ENCODE results near the gene NHSL2.

The NHSL2 gene

DNA sequence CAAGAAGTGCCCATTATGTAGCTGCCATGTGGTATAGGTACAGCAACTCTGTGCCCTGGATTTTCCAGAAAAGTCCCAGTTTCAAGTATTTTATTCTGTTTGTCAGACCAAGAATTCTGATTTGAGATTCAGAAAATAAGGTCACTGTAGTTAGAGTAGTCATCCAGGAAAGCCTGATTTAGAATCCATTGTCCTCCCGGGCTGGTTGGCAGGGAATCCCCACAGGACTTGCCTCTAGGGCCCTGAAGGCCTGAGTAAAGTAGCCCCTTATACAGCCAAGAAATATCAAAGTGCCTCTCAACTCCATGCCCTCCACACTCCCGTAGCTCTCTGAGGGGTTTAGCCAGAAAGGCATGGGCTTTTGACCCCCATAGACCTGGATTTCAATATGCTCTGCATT, 184.7 kb downstream of the NHSL2 start:
- Histone ChIP-seq H3K4me3 (no peak overlapping the region), H3K27ac (peak overlapping the region in 1 of 21 experiments; percentile 20)

GRCh38 chrX:72097098-72097497, 186.5 kb downstream of the NHSL2 start:
- Histone ChIP-seq H3K27ac (no peak overlapping the region), H3K4me3 (no peak overlapping the region)

DNA sequence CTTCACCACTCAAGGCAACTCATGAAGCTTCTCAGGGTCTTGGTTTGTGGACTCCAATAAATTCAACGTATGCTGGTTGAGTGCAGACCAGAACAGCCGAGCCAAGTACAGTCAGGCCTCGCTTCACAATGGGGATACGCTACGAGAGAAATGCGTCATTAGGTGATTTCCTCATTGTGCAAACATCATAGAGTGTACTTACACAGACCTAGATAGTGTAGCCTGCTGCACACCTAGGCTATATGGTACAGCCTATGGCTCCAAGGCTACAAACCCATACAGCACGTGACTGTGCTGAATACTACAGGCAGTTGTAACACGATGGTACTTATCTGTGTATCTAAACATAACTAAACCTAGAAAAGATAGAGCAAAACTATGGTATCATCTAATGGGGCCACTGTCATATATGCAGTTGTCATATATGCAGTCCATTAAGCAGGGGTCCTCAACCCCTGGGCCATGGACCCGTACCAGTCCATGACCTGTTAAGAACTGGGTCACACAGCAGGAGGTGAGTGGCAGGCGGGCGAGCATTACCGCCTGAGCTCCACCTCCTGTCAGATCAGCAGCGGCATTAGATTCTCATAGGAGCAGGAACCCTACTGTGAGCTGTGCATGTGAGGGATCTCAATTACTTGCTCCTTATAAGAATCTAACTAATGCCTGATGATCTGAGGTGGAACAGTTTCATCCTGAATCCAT, 189.6 kb downstream of the NHSL2 start:
- no peak overlapping the region for H3K4me3 ChIP-seq
- H3K27ac ChIP-seq: peak overlapping the region in 3 of 21 experiments; percentile 26 to 44 (median 39)

GRCh38 chrX:72100824-72101351, 190.2 kb downstream of the NHSL2 start:
- H3K27ac ChIP-seq: peak overlapping the region in 13 of 21 experiments; percentile 10 to 65 (median 44)
- H3K4me3 ChIP-seq: peak overlapping the region in 2 of 7 experiments; percentile 7 to 16

DNA sequence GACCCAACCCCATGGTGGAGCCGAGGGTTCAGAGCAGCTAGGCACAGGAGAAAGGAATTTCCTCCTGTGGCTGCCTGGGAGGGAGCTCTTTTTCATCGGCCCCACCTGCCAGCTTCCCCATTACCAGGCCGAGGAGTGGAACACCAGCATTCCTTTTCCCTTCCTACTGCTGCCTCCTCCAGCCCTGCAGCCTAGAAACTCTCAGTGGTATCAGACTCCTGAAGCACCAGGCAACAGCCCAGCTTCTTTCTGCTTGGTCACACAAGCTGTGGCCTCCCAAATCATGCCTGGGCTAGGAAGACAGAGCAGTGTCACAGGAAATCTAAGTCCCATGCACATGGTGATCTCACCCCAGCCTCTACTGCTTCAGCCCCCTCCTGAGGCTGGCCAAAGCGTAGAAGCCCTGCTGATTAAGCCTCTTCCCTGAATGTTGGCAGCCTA, 191.0 kb downstream of the NHSL2 start:
- Histone ChIP-seq H3K4me3 (peak overlapping the region in 2 of 7 experiments; percentile 7 to 16), H3K27ac (peak overlapping the region in 13 of 21 experiments; percentile 10 to 65 (median 44))

DNA sequence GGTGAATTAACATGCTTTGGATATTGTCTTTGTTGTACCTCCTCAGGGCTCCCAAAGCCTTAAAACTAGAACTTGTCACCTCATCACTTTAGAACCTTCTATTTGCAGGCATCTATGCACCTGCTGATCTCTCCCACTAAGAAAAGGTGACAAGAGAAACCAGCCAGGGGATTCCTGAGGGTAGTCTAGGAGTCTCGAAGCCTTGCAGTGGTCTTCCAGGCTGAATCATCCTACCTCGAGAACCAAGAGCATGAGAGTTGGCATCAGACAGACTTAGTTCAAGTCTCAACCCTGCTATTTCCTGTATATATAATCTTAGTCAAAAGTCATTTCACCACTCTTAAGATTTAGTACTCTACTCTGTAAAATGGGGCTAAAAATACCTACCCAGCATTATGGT, 191.5 kb downstream of the NHSL2 start:
- H3K27ac ChIP-seq: peak overlapping the region in 4 of 21 experiments; percentile 29 to 65 (median 57)
- peak overlapping the region in 1 of 7 experiments; percentile 16 for H3K4me3 ChIP-seq

DNA sequence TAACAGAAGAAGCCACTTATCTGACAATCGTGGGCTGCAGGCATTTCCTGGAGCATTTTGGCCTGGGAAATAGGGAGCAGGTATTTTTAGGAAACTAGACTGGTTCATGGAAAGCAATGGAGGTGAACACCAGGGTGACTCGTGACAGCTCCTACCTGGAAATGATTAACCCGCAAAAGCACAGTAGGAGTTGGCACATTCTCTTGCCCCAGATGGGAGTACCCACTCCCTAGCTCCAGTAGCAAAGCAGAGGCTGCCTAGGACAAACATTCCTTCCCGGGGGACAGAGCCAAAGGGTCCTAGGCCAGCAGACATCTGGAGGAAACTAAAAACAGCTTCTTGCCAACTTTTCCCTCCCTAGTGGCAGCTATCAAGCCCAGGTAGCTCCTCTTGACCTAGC, 192.1 kb downstream of the NHSL2 start:
- Histone ChIP-seq H3K4me3 (no peak overlapping the region), H3K27ac (no peak overlapping the region)

- Histone ChIP-seq H3K27ac (peak overlapping the region in 2 of 21 experiments; percentile 39 to 55), H3K4me3 (no peak overlapping the region)
These were observed 194.8 kb downstream of the NHSL2 start for GRCh38 chrX:72105436-72105835.

DNA sequence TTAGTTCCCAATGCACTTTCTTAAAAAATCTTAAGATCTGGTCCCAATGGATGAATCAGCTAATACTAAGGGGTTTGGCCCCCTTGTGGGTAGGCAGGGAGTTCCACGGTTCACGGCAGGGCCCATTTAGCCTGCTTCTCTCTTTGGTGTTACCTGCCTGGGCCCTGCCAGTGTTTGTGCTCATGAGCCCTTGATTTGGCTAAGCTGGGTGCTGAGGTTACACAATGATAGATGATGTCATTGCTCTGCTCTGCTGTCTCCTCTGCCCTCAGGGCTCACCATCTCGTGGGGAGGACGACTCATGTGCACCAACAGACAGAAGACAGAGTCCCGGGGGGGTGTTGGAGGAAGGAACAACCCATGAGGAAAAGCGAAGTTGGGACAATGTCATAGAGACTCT, 196.7 kb downstream of the NHSL2 start:
- Histone ChIP-seq H3K27ac (no peak overlapping the region), H3K4me3 (no peak overlapping the region)

DNA sequence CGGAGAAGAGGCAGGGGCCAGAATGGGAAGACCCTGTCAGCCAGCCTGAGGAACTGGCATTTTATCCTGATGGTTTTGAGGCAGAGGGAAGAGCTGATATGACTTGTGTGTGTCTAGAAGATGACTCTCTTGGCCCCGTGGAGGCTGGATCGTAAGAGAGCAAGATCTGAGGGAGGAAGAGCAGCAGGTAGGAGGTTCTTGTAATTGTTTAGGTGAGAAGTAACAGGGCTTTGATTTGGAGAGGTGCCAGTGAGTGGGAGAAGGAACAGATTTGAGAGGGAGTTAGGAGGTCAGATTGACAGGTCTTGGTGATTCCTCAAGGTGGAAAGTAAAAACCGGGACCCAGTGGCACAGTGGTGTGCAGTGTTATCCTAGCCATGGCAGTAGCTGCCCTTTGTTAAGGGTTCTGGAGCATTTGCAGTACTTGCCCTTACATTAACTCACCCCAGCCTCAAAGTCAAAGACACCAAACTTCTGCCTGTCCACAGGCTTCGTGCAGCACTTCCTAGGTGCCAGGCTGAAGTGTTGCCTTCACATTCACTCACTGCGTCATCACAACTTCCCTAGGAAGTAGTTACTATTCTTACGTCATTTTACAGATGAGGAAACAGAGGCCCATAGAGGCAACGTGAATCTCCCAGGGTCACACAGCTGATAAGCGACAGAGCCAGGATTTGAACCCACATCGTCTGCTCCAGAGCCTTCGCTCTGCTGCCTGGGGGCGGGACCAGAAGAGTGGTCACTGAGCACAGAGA, 197.4 kb downstream of the NHSL2 start:
- Histone ChIP-seq H3K27ac (no peak overlapping the region), H3K4me3 (no peak overlapping the region)

GRCh38 chrX:72108666-72109065, 198.0 kb downstream of the NHSL2 start:
- Histone ChIP-seq H3K27ac (no peak overlapping the region), H3K4me3 (no peak overlapping the region)

GRCh38 chrX:72110051-72110875, 199.6 kb downstream of the NHSL2 start:
- no peak overlapping the region for H3K4me3 ChIP-seq

DNA sequence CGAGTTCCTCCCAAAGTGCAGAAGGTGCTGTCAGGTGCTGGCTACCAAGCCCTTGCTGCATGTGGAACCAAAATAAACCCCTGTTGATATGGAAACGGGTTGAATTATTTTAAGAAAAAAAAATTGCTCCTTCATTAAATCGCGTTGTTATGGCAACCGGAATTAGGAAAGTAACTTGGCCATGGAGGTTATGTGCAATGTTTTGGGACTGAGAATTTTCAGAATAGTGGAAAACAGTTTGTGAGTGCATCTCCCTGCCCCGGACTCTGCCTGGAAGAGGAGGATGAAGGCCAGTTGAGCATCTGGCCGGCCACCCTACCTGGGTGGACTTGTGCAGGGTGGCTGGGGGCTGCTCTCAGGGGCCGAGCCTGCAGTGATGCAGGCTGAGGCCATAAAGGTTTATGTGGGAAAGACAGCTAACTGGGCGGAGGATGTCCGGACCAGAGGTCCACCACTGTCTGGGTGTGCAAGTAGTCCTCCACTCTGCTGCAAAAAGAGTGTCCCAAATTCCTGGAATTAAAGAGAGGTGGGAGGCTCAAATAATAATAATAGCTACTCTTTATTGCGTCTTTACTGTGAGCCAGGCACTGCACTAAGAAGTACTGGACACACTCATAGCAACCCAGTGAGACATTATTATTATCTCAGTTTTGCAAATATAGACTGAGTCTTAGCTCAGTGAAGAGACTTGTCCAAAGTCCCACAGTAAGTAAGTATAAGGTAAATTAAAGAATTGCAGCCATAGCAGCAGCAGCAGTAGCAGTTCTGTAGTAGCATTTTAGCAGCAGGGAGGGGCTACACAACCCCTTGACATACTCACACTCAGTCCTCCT, 200.4 kb downstream of the NHSL2 start:
- no peak overlapping the region for H3K27ac ChIP-seq

More at GRCh38 chrX:72110051-72110875, 199.6 kb downstream of the NHSL2 start:
- H3K27ac ChIP-seq: no peak overlapping the region

GRCh38 chrX:72113461-72113860, 202.8 kb downstream of the NHSL2 start:
- H3K4me3 ChIP-seq: no peak overlapping the region
- H3K27ac ChIP-seq: no peak overlapping the region

More for the DNA sequence above, 200.4 kb downstream of the NHSL2 start:
- no peak overlapping the region for H3K4me3 ChIP-seq

DNA sequence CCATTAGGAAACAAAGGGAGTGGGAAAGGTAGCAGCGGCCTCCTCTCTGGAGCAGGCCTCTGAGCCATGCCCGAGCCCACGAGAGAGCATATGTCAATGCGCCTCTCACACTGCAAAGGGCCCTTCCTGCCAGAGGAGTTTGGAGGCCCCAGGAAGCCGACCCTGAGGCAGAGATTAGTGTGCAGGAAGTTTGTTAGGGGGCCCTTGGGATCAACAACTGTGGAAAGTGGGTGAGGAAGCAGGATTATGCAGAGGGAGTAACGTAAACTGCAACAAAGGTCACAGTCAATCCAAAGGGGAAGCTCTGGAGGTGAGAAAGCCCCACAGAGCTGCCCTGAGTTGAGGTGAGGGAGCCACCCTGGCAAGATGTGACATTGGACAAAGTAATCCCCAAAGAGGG, 203.7 kb downstream of the NHSL2 start:
- Histone ChIP-seq H3K27ac (no peak overlapping the region), H3K4me3 (no peak overlapping the region)

DNA sequence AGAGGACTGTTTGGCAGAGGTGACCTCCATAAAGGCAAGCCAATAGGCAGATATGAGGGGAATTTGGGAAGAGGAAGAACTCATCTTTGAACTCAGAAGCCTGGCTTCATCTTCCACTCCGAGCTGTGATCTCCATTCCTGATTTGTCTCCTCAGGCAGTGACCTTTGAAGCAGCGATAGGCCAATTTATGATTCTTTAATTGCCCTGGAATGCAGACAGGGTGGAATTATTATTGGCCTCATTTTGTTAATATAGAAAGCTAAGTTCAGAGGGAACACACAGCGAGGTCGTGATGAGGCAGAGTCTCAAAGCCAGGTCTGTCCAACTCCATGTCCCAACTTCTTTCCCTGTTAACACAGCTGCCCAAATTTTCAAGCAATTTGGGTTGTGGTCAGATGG, 204.2 kb downstream of the NHSL2 start:
- H3K27ac ChIP-seq: no peak overlapping the region
- no peak overlapping the region for H3K4me3 ChIP-seq

- no peak overlapping the region for H3K27ac ChIP-seq
These were observed 204.7 kb downstream of the NHSL2 start for GRCh38 chrX:72115380-72115779.

DNA sequence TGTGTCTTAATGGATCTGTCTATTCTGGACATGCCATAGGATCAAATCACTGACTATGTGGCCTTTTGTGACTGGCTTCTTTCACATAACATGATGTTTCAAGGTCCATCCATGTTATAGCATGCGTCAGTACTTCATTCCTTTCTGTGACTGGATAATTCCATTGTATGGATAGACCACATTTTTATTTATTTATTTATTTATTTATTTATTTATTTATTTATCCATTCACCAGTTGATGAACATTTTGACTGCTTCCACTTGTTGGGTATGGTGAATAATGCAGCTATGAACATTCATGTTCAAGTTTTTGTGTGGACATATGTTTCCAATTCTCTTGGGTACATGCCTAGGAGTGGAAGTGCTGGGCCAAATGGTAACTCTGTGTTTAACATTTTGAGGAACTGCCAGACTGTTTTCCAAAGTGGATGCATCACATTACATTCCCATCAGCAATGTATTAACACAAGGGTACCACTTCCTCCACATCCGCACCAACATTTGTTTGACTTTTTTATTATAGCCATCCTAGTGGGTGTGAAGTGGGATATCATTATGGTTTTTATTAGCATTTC, 207.1 kb downstream of the NHSL2 start:
- Histone ChIP-seq H3K27ac (no peak overlapping the region), H3K4me3 (no peak overlapping the region)

More at GRCh38 chrX:72115380-72115779, 204.7 kb downstream of the NHSL2 start:
- no peak overlapping the region for H3K4me3 ChIP-seq

DNA sequence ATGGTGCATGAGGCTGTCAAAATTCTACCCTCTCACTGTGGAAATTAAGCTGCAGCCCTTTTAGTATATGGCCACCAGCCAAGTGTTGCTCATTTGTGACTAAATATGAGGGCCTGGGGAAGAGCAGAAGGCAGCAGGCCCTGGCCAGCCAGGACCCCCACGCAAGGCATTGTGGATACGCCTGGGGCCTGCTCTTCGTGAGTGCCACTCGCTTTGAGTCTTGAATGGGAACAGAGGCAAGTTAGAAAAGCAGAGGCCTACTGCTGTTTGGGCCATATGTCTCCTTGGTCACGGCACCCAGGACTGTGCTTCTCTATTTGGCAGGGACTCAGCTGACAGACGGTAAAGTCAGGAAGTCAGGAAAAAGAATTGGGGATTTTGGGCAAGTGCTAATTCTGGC, 210.2 kb downstream of the NHSL2 start:
- Histone ChIP-seq H3K4me3 (no peak overlapping the region), H3K27ac (peak overlapping the region in 19 of 21 experiments; percentile 8 to 84 (median 60))

Measured in skin epidermis (tissue), 12 donors.